SK-N-SH (cell line): ENCODE measurements around the gene CCDC74B. TPM values are rescaled to one million over a fixed set of nuclear protein-coding genes. Genes with fewer than 3 reads are reported as not detected.

Source experiments
- CTCF ChIA-PET: fragments of 300-600, 350-600 bp; formaldehyde crosslinking; extraction: SDS; loops from one replicate; lab custom pipeline; 2021; lab: Yijun Ruan, JAX
- POLR2A ChIA-PET: fragments of 350-600 bp; sonication (Branson Sonifier 250); formaldehyde crosslinking; extraction: SDS; loops from one replicate; lab custom pipeline; 2020; ENCODE audit warnings: antibody characterized with exemption, inconsistent platforms; lab: Yijun Ruan, JAX
- DNase-seq: peaks from one replicate; pipeline ENCODE4 v3.0.0; 2012
- H2AFZ ChIP-seq: fragments of 200-600 bp; sonication (generic); 2 replicates; pipeline ENCODE4 v1.8.1; 2016; ENCODE audit warnings: antibody characterized with exemption, mild to moderate bottlenecking, low read depth
- H3F3A ChIP-seq: fragments of 200-600 bp; sonication (generic); replicated peaks from 2 replicates; pipeline ENCODE3; 2016; ENCODE audit warnings: antibody characterized with exemption, mild to moderate bottlenecking; ENCODE audit not compliant: insufficient read depth
- H3K27ac ChIP-seq, 2 experiments: fragments of 200-500 bp in 1 of 2; fragments of 200-600 bp in 1 of 2; sonication (Bioruptor generic) in 1 of 2; sonication (generic), shearing (Covaris generic) in 1 of 2; 2 replicates each; pipeline versions ENCODE4 v1.5.1 to v1.6.1; 2014 to 2016; ENCODE audit warnings: low read depth in 2 of 2, inconsistent platforms in 1 of 2, low read length in 1 of 2, mild to moderate bottlenecking in 1 of 2, mixed read lengths in 1 of 2
- H3K27me3 ChIP-seq: fragments of 200-600 bp; sonication (generic), shearing (Covaris generic); 2 replicates; pipeline ENCODE4 v1.6.1; 2016; ENCODE audit warnings: mixed run types; ENCODE audit not compliant: insufficient read depth
- H3K36me3 ChIP-seq, 2 experiments: fragments of 200-500 bp in 1 of 2; fragments of 200-600 bp in 1 of 2; sonication (Bioruptor generic) in 1 of 2; sonication (generic) in 1 of 2; replicated peaks in 1 of 2; 2 replicates each; pipeline versions ENCODE3 to v1.5.1; 2014 to 2016; ENCODE audit warnings: low read length in 1 of 2, mild to moderate bottlenecking in 1 of 2; ENCODE audit not compliant: insufficient read depth in 2 of 2, control insufficient read depth in 1 of 2
- H3K4me1 ChIP-seq, 2 experiments: fragments of 200-500 bp in 1 of 2; fragments of 200-600 bp in 1 of 2; sonication (Bioruptor generic) in 1 of 2; sonication (generic), shearing (Covaris generic) in 1 of 2; 2 replicates each; pipeline versions ENCODE4 v1.5.1 to v1.6.1; 2014 to 2016; ENCODE audit warnings: low read depth in 1 of 2, low read length in 1 of 2, mixed run types in 1 of 2; ENCODE audit not compliant: insufficient read depth in 2 of 2, control insufficient read depth in 1 of 2
- H3K4me2 ChIP-seq: fragments of 200-600 bp; sonication (generic), shearing (Covaris generic); 2 replicates; pipeline ENCODE4 v1.6.1; 2017; ENCODE audit warnings: mixed run types
- H3K4me3 ChIP-seq, 2 experiments: fragments of 200-500 bp in 1 of 2; fragments of 200-600 bp in 1 of 2; sonication (Bioruptor generic) in 1 of 2; sonication (generic), shearing (Covaris generic) in 1 of 2; 2 replicates each; pipeline versions ENCODE4 v1.5.1 to v1.8.1; 2014 to 2016; ENCODE audit warnings: low read depth in 2 of 2, inconsistent platforms in 1 of 2, low read length in 1 of 2, mild to moderate bottlenecking in 1 of 2, mixed read lengths in 1 of 2, moderate library complexity in 1 of 2
- H3K79me2 ChIP-seq: fragments of 200-600 bp; sonication (generic); 2 replicates; pipeline ENCODE4 v1.8.1; 2017; ENCODE audit warnings: mild to moderate bottlenecking; ENCODE audit not compliant: insufficient read depth
- H3K9ac ChIP-seq: fragments of 200-600 bp; sonication (generic); 2 replicates; pipeline ENCODE4 v1.6.1; 2017; ENCODE audit warnings: mixed run types
- H3K9me2 ChIP-seq: fragments of 200-600 bp; sonication (generic); 2 replicates; pipeline ENCODE4 v1.6.1; 2017; ENCODE audit warnings: mixed run types
- H3K9me3 ChIP-seq: fragments of 200-600 bp; sonication (generic); 2 replicates; pipeline ENCODE4 v1.6.1; 2017; ENCODE audit warnings: mixed run types, mild to moderate bottlenecking, moderate library complexity
- H4K20me1 ChIP-seq: fragments of 200-600 bp; sonication (generic); 2 replicates; pipeline ENCODE4 v1.6.1; 2017; ENCODE audit warnings: mild to moderate bottlenecking, mixed run types; ENCODE audit not compliant: insufficient read depth
- EZH2phosphoT487 ChIP-seq: fragments of 200-600 bp; sonication (generic); IDR thresholded peaks from 2 replicates; pipeline ENCODE4 v1.6.1; 2017; ENCODE audit warnings: low read depth, mixed run types, mild to moderate bottlenecking, antibody characterized with exemption, moderate library complexity, borderline replicate concordance
- FOXJ3 ChIP-seq: sonication (generic); formaldehyde crosslinking; IDR thresholded peaks from 2 replicates; pipeline ENCODE4 v1.5.1; 2020; ENCODE audit warnings: mild to moderate bottlenecking, missing genetic modification reagents
- FOXM1 ChIP-seq: IDR thresholded peaks from 2 replicates; pipeline ENCODE4 v1.4.0; 2012; ENCODE audit warnings: low read depth, mild to moderate bottlenecking
- GABPA ChIP-seq: IDR thresholded peaks from 2 replicates; pipeline ENCODE4 v1.4.0; 2012; ENCODE audit warnings: low read depth, mild to moderate bottlenecking
- JUND ChIP-seq: IDR thresholded peaks from 2 replicates; pipeline ENCODE4 v1.4.0; 2012
- MEF2A ChIP-seq: IDR thresholded peaks from 2 replicates; pipeline ENCODE4 v1.4.0; 2012; ENCODE audit warnings: low read depth, borderline replicate concordance
- POLR2AphosphoS5 ChIP-seq: IDR thresholded peaks from 2 replicates; pipeline ENCODE4 v1.6.1; 2012; ENCODE audit warnings: low read depth, low read length
- RAD21 ChIP-seq: IDR thresholded peaks from 2 replicates; pipeline ENCODE4 v1.6.1; 2012; ENCODE audit warnings: mild to moderate bottlenecking, low read length
- RCOR1 ChIP-seq: fragments of 150-350 bp; IDR thresholded peaks from 2 replicates; pipeline ENCODE4 v1.6.1; 2017; ENCODE audit warnings: antibody characterized with exemption, low read length
- REST ChIP-seq: IDR thresholded peaks from 2 replicates; pipeline ENCODE4 v1.6.1; 2012; ENCODE audit warnings: mild to moderate bottlenecking, low read depth, low read length, moderate library complexity
- TEAD4 ChIP-seq: IDR thresholded peaks from 2 replicates; pipeline ENCODE4 v1.4.0; 2012; ENCODE audit warnings: mild to moderate bottlenecking, borderline replicate concordance; ENCODE audit not compliant: insufficient read depth
- WGBS: methylation state at CpG from one replicate; pipeline ENCODE4 v1.1.6; 2017; ENCODE audit warnings: low lambda C conversion rate; 5-methylcytosine and 5-hydroxymethylcytosine counted together
- polyA plus RNA-seq, 3 experiments: library from polyadenylated mRNA; depleted of rRNA; stranded (reverse); fragments of >200 nt; gene quantifications; 2 replicates each; pipeline ENCODE4 v1.2.3, GENCODE V29; 2012
- TF ChIP-seq, protein P1 (sequence below): IDR thresholded peaks from 2 replicates; pipeline ENCODE4 v1.4.0; 2012; ENCODE audit warnings: low read depth
- TF ChIP-seq, protein P2 (sequence below): fragments of 150-350 bp; IDR thresholded peaks from 2 replicates; pipeline ENCODE4 v1.6.1; 2017; ENCODE audit warnings: antibody characterized with exemption, low read length, low read depth, borderline replicate concordance
- TF ChIP-seq, protein P3 (sequence below): fragments of 150-350 bp; IDR thresholded peaks from 2 replicates; pipeline ENCODE4 v1.6.1; 2016; ENCODE audit warnings: mild to moderate bottlenecking, low read depth, low read length

The CCDC74B gene
- polyA plus RNA-seq, 1 of the 3 experiments (the other 2 are of a cell fraction) = 14.5 TPM

DNA sequence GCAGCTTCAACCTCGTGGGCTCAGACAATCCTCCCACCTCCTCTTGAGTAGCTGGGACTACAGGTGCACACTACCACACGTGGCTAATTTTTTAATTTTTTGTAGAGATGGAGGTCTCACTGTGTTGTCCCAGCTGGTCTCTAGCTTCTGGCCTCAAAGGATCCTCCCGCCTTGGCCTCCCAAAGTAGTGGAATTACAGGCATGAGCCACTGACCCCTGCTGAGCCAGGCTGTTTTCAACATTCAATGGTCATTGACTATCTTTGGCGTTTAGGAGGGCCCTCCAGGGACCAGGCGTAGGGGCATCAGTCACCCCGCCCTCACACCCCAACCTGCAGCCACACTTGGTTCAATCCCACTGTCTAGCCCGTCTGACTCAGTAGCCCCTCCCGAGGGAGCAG, 42.4 kb upstream of the CCDC74B start:
- H3K27me3 ChIP-seq = no peaks in the 10 kb centered on the region
- H3K9ac ChIP-seq = no peak overlapping the region
- peaks cover 0 to 23% of the 10 kb centered on the region in 2 experiments; a peak in 1 of 4 replicates for H3K4me1 ChIP-seq
- TF ChIP-seq MEF2A (no peak), GABPA (no peak), JUND (no peak), FOXM1 (no peak), TEAD4 (no peak), FOXJ3 (CRISPR knock-in tag) (no peak), RAD21 (no peak), REST (no peak), EZH2phosphoT487 (no peak), POLR2AphosphoS5 (no peak), RCOR1 (no peak)
- TF ChIP-seq, protein P1, sequence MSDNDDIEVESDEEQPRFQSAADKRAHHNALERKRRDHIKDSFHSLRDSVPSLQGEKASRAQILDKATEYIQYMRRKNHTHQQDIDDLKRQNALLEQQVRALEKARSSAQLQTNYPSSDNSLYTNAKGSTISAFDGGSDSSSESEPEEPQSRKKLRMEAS = no peak
- TF ChIP-seq, protein P2, sequence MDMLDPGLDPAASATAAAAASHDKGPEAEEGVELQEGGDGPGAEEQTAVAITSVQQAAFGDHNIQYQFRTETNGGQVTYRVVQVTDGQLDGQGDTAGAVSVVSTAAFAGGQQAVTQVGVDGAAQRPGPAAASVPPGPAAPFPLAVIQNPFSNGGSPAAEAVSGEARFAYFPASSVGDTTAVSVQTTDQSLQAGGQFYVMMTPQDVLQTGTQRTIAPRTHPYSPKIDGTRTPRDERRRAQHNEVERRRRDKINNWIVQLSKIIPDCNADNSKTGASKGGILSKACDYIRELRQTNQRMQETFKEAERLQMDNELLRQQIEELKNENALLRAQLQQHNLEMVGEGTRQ = no peak
- TF ChIP-seq, all 33 proteins: peak for 0
- H4K20me1 ChIP-seq = 0 out of 2 replicates have a peak, but pooled peaks cover 2% of the 10 kb centered on the region
- no peaks in the 10 kb centered on the region for H3K9me2 ChIP-seq
- peaks cover 0 to 6% of the 10 kb centered on the region in 2 experiments for H3K36me3 ChIP-seq
- peaks cover 25% of the 10 kb centered on the region for H3K79me2 ChIP-seq
- H3K4me3 ChIP-seq = no peak overlapping the region
- H3K9me3 ChIP-seq = no peaks in the 10 kb centered on the region
- 88% methylated on average over 6 of the region's 8 CpGs for WGBS
- CTCF ChIA-PET = interaction anchor here (11.1 kb wide), 1 partner anchor 147 kb away, joined by 113 read pairs; no protein-coding TSS in a partner anchor
- no peak overlapping the region for H2AFZ ChIP-seq
- H3F3A ChIP-seq = no peaks in the 10 kb centered on the region
- POLR2A ChIA-PET = interaction anchor here (0.6 kb wide), 1 partner anchor 1300 kb away, joined by 3 read pairs; no protein-coding TSS in a partner anchor
- no peak for DNase-seq
- H3K27ac ChIP-seq = no peak overlapping the region
- no peak overlapping the region for H3K4me2 ChIP-seq

- Histone ChIP-seq H3K9ac (no peak overlapping the region), H3K4me1 (peaks cover 0 to 23% of the 10 kb centered on the region in 2 experiments; a peak in 1 of 4 replicates), H3K27me3 (no peaks in the 10 kb centered on the region), H3F3A (no peaks in the 10 kb centered on the region), H3K9me3 (no peaks in the 10 kb centered on the region), H3K36me3 (peaks cover 0 to 6% of the 10 kb centered on the region in 2 experiments), H3K9me2 (no peaks in the 10 kb centered on the region), H2AFZ (no peak overlapping the region), H3K27ac (no peak overlapping the region; a peak in 1 of 4 replicates), H3K4me3 (no peak overlapping the region), H4K20me1 (0 out of 2 replicates have a peak, but pooled peaks cover 2% of the 10 kb centered on the region), H3K4me2 (no peak overlapping the region), H3K79me2 (peaks cover 25% of the 10 kb centered on the region)
- ChIA-PET POLR2A (interaction anchor here (0.6 kb wide), 1 partner anchor 1301 kb away, joined by 3 read pairs; no protein-coding TSS in a partner anchor), CTCF (interaction anchor here (11.1 kb wide), 1 partner anchor 148 kb away, joined by 113 read pairs; no protein-coding TSS in a partner anchor)
- TF ChIP-seq, protein P3, sequence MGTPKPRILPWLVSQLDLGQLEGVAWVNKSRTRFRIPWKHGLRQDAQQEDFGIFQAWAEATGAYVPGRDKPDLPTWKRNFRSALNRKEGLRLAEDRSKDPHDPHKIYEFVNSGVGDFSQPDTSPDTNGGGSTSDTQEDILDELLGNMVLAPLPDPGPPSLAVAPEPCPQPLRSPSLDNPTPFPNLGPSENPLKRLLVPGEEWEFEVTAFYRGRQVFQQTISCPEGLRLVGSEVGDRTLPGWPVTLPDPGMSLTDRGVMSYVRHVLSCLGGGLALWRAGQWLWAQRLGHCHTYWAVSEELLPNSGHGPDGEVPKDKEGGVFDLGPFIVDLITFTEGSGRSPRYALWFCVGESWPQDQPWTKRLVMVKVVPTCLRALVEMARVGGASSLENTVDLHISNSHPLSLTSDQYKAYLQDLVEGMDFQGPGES = no peak
- no peak for DNase-seq
- 96% methylated on average over 5 of the region's 5 CpGs for WGBS
Measured at GRCh38 chr2:130186391-130186790, 41.5 kb upstream of the CCDC74B start.
